Effector memory CD4-positive, alpha-beta T cell (primary cell): ENCODE data around the gene NFKBIZ.

ENCODE experiments used
- DNase-seq, 3 donors: peaks; one replicate each; pipeline ENCODE4 v3.0.0-alpha.2; 2020
- H3K27ac ChIP-seq: 2 replicates; pipeline ENCODE4 v1.7.0; 2013; ENCODE audit warnings: mild to moderate bottlenecking, low read length, moderate library complexity; ENCODE audit not compliant: insufficient read depth, poor library complexity, severe bottlenecking
- H3K27me3 ChIP-seq: replicated peaks from 2 replicates; pipeline ENCODE4 v1.7.0; 2013; ENCODE audit warnings: mild to moderate bottlenecking, low read length; ENCODE audit not compliant: insufficient read depth, control insufficient read depth, poor library complexity, severe bottlenecking
- H3K36me3 ChIP-seq: 2 replicates; pipeline ENCODE4 v1.7.0; 2013; ENCODE audit warnings: mild to moderate bottlenecking, low read length, moderate library complexity; ENCODE audit not compliant: control insufficient read depth, insufficient read depth
- H3K4me1 ChIP-seq: 2 replicates; pipeline ENCODE4 v1.7.0; 2013; ENCODE audit warnings: low read length, mild to moderate bottlenecking; ENCODE audit not compliant: control insufficient read depth, insufficient read depth, poor library complexity, severe bottlenecking
- H3K4me3 ChIP-seq: 2 replicates; pipeline ENCODE4 v1.7.0; 2013; ENCODE audit warnings: low read length, low read depth, mild to moderate bottlenecking; ENCODE audit not compliant: insufficient read depth, poor library complexity, severe bottlenecking
- H3K9me3 ChIP-seq: 2 replicates; pipeline ENCODE4 v1.7.0; 2013; ENCODE audit warnings: mild to moderate bottlenecking, low read length, moderate library complexity; ENCODE audit not compliant: control insufficient read depth

NFKBIZ gene

DNA sequence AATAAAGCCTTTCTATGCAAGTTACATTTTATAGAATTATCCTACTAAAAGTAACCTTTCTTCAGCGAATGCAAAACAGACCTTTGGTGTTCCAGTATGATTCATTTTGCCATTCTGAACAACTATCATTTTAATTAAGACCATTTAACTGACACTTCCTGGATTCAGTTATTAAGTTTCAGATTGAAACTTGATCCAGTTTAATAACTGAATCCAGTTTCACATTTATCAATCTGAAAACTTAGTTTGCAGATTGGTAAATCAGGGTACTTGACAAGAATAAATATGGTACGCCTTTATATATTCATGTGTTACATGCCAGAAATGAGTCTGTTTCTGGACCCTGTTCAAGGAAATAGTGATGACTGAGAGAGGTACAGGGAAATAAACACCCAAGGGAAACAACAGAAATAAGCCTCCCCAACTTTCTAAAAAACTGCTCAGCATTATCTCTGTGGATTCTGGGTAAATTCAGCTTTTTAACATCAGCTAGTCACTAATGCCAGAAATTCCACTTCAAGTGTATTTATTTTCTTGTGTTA is 23.3 kb upstream of the NFKBIZ start:
- Histone ChIP-seq H3K27ac (peak overlapping the region; percentile 61), H3K27me3 (no peaks in the 10 kb centered on the region), H3K4me3 (no peak overlapping the region), H3K36me3 (peaks cover 7% of the 10 kb centered on the region), H3K9me3 (no peaks in the 10 kb centered on the region), H3K4me1 (peaks cover 29% of the 10 kb centered on the region)
- DNase-seq = no peak

DNA sequence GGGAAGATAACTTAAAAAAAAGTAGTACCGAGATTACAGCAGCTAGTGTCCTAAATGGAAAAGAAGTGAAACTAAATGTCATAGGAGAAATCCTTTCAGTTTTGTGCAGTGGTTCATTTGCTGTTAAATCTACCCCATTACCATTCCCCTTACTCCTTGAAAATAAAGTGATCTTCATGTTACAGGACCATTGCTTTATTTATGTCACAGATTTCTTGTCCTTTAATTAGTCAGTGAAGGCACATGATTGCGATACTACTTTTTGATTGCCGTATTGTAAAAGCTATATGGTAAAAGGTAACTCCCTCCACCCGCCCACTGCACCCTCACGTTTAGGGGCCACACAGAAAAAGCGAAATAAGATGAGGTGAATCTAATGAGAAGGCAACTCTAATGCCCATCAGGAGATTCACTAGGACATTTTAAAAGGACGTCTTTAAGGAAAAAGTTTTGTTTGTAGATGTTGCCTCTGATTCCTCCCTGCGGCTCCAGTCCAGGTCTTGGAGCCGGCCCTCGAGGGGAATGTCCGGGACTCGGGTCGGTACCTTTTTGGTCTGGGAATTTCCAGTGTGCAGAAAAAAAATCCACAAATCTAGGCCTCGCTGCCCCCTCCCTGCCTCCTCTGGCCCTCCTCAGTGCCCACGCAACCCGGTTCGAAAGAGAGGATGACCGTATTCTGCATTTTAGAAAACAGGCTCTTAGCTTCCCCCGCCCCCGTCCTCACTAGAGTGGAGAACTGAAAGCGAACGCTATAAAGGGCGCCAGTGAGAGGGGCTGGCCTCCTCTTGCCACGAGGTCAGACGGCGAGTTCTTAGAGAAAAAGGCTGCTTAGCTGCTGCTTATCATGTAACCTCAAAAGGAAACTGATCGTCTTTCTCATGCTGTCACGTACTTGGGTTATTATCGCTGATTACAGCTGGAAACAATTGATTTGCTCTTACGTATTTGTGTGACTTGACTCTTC is 21.8 kb upstream of the NFKBIZ start:
- H3K27ac ChIP-seq = peak overlapping the region; percentile 93
- peaks cover 29% of the 10 kb centered on the region for H3K4me1 ChIP-seq
- H3K36me3 ChIP-seq = peaks cover 3% of the 10 kb centered on the region
- peak; percentile 71 to 77 (median 72) for DNase-seq
- H3K27me3 ChIP-seq = no peaks in the 10 kb centered on the region
- peak overlapping the region; percentile 61 for H3K4me3 ChIP-seq
- no peaks in the 10 kb centered on the region for H3K9me3 ChIP-seq

DNA sequence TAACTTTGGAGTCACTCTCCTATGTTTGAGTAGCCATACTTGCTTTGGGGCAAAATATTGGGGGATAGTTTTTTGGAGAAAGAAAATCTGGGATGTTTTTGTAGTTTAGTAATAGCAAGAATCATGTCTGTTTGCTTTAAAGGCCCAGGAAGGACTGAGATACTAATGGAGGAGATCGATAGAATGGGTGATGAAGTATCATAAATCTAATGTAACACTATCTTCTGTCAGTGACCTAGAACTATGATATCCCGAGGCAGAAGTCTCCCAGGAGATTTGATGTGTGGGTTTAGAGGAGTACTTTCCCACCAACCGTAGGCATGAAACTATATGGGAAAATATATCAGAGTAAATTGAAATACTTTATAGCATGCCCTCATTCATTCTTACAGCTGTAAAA is 21.0 kb upstream of the NFKBIZ start:
- Histone ChIP-seq H3K27me3 (no peaks in the 10 kb centered on the region), H3K4me1 (peaks cover 29% of the 10 kb centered on the region), H3K27ac (peak overlapping the region; percentile 93), H3K9me3 (no peaks in the 10 kb centered on the region), H3K4me3 (peak overlapping the region; percentile 61), H3K36me3 (peaks cover 3% of the 10 kb centered on the region)
- no peak for DNase-seq

DNA sequence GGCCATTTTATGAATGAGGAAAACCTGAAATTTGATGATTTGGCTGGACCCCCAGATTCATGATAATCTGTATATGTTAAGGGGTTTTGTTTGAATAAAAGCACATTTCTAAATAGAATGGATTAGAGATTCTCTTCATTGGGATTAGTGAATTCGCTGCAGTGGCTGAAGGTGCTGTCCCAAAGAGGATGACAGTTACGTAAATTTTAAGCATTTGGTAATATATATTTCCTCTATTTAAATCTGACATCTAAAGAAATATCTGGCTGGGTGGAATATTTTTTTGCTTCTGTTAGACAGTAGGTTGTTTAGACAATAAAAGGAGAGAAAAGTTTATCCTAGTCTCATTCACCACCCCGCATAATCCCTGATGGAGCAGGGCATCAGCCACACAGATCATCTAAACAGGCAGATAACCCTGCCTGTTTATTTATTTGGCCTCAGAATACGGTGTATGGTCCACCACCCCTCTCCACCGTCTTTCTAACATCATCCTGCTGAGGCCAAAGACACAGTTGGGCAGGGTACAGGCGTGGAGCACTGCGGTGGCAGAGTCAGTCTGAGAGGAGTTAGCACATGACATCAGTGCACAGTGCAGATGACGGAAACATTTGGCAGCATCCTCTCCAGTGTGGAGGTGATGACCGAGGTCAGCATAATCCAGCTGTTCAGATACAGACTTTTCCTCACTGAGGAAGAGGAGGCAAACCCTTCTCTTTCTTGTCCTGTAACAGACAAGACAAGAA is 20.4 kb upstream of the NFKBIZ start:
- Histone ChIP-seq H3K4me3 (peak overlapping the region; percentile 61), H3K4me1 (peaks cover 29% of the 10 kb centered on the region), H3K36me3 (peaks cover 2% of the 10 kb centered on the region), H3K27me3 (no peaks in the 10 kb centered on the region), H3K9me3 (no peaks in the 10 kb centered on the region), H3K27ac (peak overlapping the region; percentile 93)
- DNase-seq = peak; percentile 29 to 44 (median 41)

DNA sequence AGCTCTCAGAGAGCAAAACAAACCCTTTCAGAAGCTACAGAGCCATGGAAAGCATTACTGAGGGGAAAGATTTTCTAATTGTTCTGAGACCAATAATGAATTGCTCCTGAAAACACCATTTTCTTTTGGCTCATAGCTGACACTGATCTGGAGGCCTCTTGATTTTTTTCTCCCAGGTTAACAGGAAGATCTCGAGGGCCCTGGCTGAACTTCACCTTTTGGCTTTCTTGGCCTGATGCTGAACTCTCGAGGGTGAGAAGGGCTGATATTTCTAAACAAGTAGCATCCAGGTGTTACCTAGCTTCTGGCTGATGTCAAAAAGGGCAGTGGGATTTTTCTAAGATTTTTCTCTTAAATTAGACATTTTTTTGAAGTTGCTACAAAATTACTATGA is 19.9 kb upstream of the NFKBIZ start:
- Histone ChIP-seq H3K9me3 (no peaks in the 10 kb centered on the region), H3K27ac (peak overlapping the region; percentile 93), H3K27me3 (no peaks in the 10 kb centered on the region), H3K36me3 (no peaks in the 10 kb centered on the region), H3K4me1 (peaks cover 29% of the 10 kb centered on the region), H3K4me3 (no peak overlapping the region)
- DNase-seq = no peak

DNA sequence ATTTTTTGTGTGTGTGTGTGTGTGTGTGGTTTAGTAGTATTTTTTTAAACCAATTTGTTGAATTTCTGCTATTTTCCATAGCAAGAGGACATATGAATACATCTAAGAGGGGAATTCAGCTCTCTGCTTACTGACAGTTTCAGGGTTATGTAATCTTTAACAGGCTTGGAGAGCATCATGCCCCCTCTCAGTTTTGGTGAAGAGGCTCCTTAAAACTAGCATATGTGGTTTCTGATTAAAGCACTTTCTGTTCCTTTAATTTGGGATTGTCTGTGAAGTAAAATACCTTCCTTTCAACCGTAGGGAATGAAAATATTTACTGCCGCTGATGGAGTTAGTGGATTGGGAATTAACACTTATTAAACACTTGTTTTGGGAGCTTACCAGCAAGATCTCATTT is 19.4 kb upstream of the NFKBIZ start:
- no peaks in the 10 kb centered on the region for H3K9me3 ChIP-seq
- H3K27me3 ChIP-seq = no peaks in the 10 kb centered on the region
- H3K4me3 ChIP-seq = no peak overlapping the region
- H3K4me1 ChIP-seq = peaks cover 29% of the 10 kb centered on the region
- H3K36me3 ChIP-seq = no peaks in the 10 kb centered on the region
- H3K27ac ChIP-seq = peak overlapping the region; percentile 93
- no peak for DNase-seq

DNA sequence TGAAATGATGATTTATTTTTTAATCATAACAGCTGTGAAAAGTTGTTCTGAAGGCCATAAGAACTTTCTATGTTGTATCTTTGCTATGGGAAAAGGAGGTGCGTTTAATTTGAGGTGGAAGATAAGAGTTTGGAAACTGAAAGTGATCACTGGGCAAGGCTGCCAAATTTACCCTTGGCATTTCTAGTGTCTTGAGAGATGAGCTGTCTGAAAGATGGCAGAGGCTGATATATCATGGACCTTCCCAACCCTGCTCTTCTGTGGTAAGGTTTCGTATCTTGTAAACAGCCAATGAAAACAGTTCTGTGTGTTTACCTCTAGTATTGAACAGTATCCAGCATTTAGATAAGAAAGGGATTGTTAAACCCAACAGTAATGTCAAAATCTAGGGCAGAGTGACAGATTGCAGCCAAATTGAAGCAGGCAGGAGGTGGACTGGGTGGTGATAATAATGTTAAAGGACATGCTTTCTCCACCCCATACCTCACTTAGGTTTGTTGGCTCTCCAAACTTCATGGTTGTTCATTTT is 15.8 kb upstream of the NFKBIZ start:
- no peaks in the 10 kb centered on the region for H3K36me3 ChIP-seq
- DNase-seq = no peak
- H3K4me3 ChIP-seq = no peak overlapping the region
- peaks cover 17% of the 10 kb centered on the region for H3K4me1 ChIP-seq
- no peak overlapping the region for H3K27ac ChIP-seq
- H3K27me3 ChIP-seq = no peaks in the 10 kb centered on the region
- no peaks in the 10 kb centered on the region for H3K9me3 ChIP-seq

DNA sequence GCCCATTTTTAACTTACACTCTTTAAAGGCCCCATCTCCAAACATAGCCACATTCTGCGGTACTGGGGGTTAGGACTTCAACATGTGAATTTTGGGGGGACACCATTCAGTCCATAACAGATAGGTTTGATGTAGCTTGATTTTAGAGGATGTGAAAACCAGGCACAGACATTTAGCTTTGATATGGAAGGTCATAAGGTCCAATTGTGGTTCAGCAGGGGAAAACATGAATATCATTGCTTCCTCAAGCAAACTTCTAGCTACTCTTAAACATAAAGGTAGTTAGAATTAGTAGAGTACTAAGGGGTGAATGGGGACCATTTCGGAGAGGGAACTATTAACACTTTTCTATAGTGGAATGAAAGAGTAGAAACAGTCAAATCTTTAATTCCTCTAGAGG is 13.6 kb upstream of the NFKBIZ start:
- no peaks in the 10 kb centered on the region for H3K9me3 ChIP-seq
- H3K4me1 ChIP-seq = no peaks in the 10 kb centered on the region
- H3K27ac ChIP-seq = no peak overlapping the region
- no peaks in the 10 kb centered on the region for H3K27me3 ChIP-seq
- no peak for DNase-seq
- no peak overlapping the region for H3K4me3 ChIP-seq
- H3K36me3 ChIP-seq = no peaks in the 10 kb centered on the region

DNA sequence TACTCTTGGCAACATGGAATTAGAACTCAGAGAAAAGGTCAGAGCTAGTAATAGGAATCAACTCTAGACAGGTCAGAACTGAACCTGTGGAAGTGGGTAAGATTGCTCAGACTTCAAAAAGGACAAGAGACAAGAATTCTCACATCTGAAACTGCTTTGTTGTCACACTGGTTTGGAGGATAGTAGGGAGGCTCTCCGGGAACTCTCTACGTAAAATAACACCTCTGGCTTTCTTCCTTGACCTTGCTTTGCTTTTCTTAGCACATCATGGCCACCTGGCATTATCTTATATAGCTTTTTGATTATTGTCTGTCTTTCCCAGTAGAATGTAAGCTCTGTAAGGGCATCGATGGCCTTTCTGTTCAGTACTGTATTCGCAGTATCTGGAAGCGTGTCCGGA is 13.2 kb upstream of the NFKBIZ start:
- Histone ChIP-seq H3K4me1 (no peaks in the 10 kb centered on the region), H3K36me3 (no peaks in the 10 kb centered on the region), H3K27me3 (no peaks in the 10 kb centered on the region), H3K4me3 (no peak overlapping the region), H3K27ac (no peak overlapping the region), H3K9me3 (no peaks in the 10 kb centered on the region)
- DNase-seq = no peak
